K562 (cell line): Measurements from ENCODE around the gene R3HDM2. TPM values are rescaled to one million over a fixed set of nuclear protein-coding genes. Genes with fewer than 3 reads are reported as not detected.

ENCODE experiments used
- ATF1 ChIP-seq, 2 experiments: fragments of 450-650 bp in 1 of 2; IDR thresholded peaks; 2 replicates each; pipeline ENCODE4 v1.6.1; 2016; ENCODE audit warnings: missing compliant biosample characterization in 1 of 2, missing genetic modification characterization in 1 of 2
- ELF4 ChIP-seq: fragments of 450-650 bp; formaldehyde crosslinking; IDR thresholded peaks from 2 replicates; pipeline ENCODE4 v1.4.0; 2022; ENCODE audit warnings: missing genetic modification characterization
- HNRNPL ChIP-seq: fragments of 200-400 bp; formaldehyde crosslinking; IDR thresholded peaks from 2 replicates; pipeline ENCODE4 v1.6.1; 2017; ENCODE audit warnings: low read depth, mild to moderate bottlenecking, low read length
- MBD2 ChIP-seq: sonication (generic); IDR thresholded peaks from 2 replicates; pipeline ENCODE4 v1.6.1; 2016; ENCODE audit warnings: low read depth, borderline replicate concordance
- PHTF2 ChIP-seq: fragments of 250-450 bp; sonication (Bioruptor Pico); IDR thresholded peaks from 2 replicates; pipeline ENCODE4 v1.5.0; 2021; ENCODE audit warnings: mild to moderate bottlenecking
- RBM14 ChIP-seq: fragments of 200-400 bp; formaldehyde crosslinking; IDR thresholded peaks from 2 replicates; pipeline ENCODE4 v1.6.1; 2018; ENCODE audit warnings: low read depth, mild to moderate bottlenecking, low read length, moderate library complexity, borderline replicate concordance; ENCODE audit not compliant: insufficient read depth
- RFX5 ChIP-seq: IDR thresholded peaks from 2 replicates; pipeline ENCODE4 v1.6.1; 2011; ENCODE audit warnings: low read depth, mild to moderate bottlenecking, improper control_type of control experiment, low read length
- TARDBP ChIP-seq: fragments of 450-650 bp; IDR thresholded peaks from 2 replicates; pipeline ENCODE4 v1.6.1; 2016
- TSC22D4 ChIP-seq: fragments of 450-650 bp; IDR thresholded peaks from 2 replicates; pipeline ENCODE4 v1.6.1; 2016; ENCODE audit warnings: missing genetic modification characterization, missing biosample characterization, control low read depth
- ZNF274 ChIP-seq: IDR thresholded peaks from 2 replicates; pipeline ENCODE4 v1.6.1; 2011; ENCODE audit warnings: low read depth, mild to moderate bottlenecking, low read length, moderate library complexity, borderline replicate concordance
- ZNF316 ChIP-seq: fragments of 450-650 bp; IDR thresholded peaks from 2 replicates; pipeline ENCODE4 v1.6.1; 2016
- ZNF668 ChIP-seq: fragments of 250-450 bp; sonication (Bioruptor Pico); IDR thresholded peaks from 2 replicates; pipeline ENCODE4 v1.8.0; 2022; ENCODE audit warnings: mild to moderate bottlenecking, inconsistent platforms
- polyA plus RNA-seq, 8 experiments: library from polyadenylated mRNA; depleted of rRNA in 4 of 8; stranded (reverse) in 5 of 8; unstranded in 3 of 8; fragments of >200 nt; fragmentation: Nextera tagmentation in 2 of 8; fragmentation: Illumina TruSeq in 1 of 8; extraction: Ambion mirVana in 2 of 8; extraction: Trizol in 1 of 8; gene quantifications; 2 replicates each; pipeline versions ENCODE4 v1.2.1 to v1.2.3, GENCODE V29; 2011 to 2014; ENCODE audit warnings: inconsistent platforms in 1 of 8, missing spikeins in 1 of 8
- total RNA-seq, 7 experiments: library from RNA; depleted of rRNA in 6 of 7; stranded (reverse); fragments of >200 nt in 6 of 7; fragmentation: Illumina TruSeq in 2 of 7; extraction: Trizol in 2 of 7; gene quantifications; 2 replicates each; pipeline versions ENCODE4 v1.2.1 to v1.2.3, GENCODE V29; 2011 to 2021; ENCODE audit warnings: low replicate concordance in 1 of 7
- TF ChIP-seq, protein P1 (sequence below), 2 experiments: fragments of 450-650 bp in 1 of 2; sonication (generic) in 1 of 2; formaldehyde crosslinking in 1 of 2; IDR thresholded peaks; 2 replicates each; pipeline versions ENCODE4 v1.7.1 to v1.9.0; 2016 to 2022; ENCODE audit warnings: inconsistent platforms in 1 of 2, mild to moderate bottlenecking in 1 of 2, missing genetic modification reagents in 1 of 2
- TF ChIP-seq, protein P2 (sequence below): fragments of 450-650 bp; IDR thresholded peaks from 2 replicates; pipeline ENCODE4 v1.6.1; 2017; ENCODE audit warnings: antibody characterized with exemption
- TF ChIP-seq, protein P3 (sequence below): fragments of 250-450 bp; sonication (Bioruptor Pico); IDR thresholded peaks from 2 replicates; pipeline ENCODE4 v1.5.0; 2020; ENCODE audit warnings: mild to moderate bottlenecking

Gene R3HDM2
- total and polyA plus RNA-seq, 9 of the 15 experiments (the other 6 are each of a cell fraction or from before 2014, with no cell fraction given), result 3.3 to 18.8 (median 9.0) TPM

DNA sequence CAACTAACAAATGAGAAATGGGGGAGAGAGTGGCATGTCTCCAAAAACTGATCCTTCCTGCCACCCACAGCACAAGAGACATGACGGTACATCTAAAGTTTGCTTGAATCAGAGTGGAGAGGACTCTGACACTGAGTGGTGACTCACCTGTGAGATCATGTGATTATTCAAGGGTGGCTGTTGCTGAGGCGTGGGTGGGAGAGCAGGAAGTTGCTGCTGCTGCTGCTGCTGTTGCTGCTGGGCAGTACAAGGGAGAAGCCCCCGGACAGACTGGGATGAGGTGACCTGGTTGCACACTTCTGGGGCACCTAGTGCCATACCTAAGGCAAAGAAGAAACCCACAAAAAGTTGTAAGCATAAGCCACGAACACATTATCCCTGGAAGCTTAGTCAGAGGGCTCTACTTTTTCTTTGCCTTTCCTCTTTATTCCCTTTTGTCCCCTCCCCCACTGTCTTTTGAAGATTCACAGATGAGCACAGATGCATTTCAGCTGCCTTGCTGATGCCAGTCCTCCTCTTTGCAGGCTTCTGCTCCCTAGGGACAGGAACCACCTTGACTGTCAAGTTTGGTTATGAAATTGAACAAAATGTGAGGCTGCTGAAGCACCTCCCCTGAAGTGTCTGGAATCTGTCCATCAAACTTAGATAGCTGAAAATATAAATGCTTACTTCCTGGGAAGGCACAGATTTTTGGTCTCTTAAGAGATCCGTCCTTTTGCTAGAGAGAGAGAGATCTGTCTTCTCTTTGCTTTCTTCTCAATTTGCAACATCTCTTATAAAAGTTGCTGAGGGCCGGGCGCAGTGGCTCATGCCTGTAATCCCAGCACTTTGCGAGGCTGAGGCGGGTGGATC, 150.4 kb downstream of the R3HDM2 start (continued):
- TF ChIP-seq, protein P1, sequence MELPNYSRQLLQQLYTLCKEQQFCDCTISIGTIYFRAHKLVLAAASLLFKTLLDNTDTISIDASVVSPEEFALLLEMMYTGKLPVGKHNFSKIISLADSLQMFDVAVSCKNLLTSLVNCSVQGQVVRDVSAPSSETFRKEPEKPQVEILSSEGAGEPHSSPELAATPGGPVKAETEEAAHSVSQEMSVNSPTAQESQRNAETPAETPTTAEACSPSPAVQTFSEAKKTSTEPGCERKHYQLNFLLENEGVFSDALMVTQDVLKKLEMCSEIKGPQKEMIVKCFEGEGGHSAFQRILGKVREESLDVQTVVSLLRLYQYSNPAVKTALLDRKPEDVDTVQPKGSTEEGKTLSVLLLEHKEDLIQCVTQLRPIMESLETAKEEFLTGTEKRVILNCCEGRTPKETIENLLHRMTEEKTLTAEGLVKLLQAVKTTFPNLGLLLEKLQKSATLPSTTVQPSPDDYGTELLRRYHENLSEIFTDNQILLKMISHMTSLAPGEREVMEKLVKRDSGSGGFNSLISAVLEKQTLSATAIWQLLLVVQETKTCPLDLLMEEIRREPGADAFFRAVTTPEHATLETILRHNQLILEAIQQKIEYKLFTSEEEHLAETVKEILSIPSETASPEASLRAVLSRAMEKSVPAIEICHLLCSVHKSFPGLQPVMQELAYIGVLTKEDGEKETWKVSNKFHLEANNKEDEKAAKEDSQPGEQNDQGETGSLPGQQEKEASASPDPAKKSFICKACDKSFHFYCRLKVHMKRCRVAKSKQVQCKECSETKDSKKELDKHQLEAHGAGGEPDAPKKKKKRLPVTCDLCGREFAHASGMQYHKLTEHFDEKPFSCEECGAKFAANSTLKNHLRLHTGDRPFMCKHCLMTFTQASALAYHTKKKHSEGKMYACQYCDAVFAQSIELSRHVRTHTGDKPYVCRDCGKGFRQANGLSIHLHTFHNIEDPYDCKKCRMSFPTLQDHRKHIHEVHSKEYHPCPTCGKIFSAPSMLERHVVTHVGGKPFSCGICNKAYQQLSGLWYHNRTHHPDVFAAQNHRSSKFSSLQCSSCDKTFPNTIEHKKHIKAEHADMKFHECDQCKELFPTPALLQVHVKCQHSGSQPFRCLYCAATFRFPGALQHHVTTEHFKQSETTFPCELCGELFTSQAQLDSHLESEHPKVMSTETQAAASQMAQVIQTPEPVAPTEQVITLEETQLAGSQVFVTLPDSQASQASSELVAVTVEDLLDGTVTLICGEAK (IDR thresholded peaks at IDR 0.05), result no peak
- TF ChIP-seq, protein P1 (CRISPR knock-in tag; IDR thresholded peaks at IDR 0.05), result no peak
- TF ChIP-seq ZNF668 (no peak), MBD2 (peak; percentile 62; the same call in 1 of the 2 replicates), TSC22D4 (tag) (no peak), PHTF2 (CRISPR knock-in tag) (no peak), ATF1 (CRISPR knock-in tag; IDR thresholded peaks at IDR 0.05) (no peak), ATF1 (tag; IDR thresholded peaks at IDR 0.05) (peak; percentile 57; the same call in 1 of the 2 replicates), ZNF316 (no peak), RBM14 (no peak), RFX5 (no peak), TARDBP (no peak; the same call in 1 of the 2 replicates), HNRNPL (no peak), ZNF274 (no peak), ELF4 (no peak)
- TF ChIP-seq, protein P2, sequence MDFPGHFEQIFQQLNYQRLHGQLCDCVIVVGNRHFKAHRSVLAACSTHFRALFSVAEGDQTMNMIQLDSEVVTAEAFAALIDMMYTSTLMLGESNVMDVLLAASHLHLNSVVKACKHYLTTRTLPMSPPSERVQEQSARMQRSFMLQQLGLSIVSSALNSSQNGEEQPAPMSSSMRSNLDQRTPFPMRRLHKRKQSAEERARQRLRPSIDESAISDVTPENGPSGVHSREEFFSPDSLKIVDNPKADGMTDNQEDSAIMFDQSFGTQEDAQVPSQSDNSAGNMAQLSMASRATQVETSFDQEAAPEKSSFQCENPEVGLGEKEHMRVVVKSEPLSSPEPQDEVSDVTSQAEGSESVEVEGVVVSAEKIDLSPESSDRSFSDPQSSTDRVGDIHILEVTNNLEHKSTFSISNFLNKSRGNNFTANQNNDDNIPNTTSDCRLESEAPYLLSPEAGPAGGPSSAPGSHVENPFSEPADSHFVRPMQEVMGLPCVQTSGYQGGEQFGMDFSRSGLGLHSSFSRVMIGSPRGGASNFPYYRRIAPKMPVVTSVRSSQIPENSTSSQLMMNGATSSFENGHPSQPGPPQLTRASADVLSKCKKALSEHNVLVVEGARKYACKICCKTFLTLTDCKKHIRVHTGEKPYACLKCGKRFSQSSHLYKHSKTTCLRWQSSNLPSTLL, result no peak
- TF ChIP-seq, protein P3, sequence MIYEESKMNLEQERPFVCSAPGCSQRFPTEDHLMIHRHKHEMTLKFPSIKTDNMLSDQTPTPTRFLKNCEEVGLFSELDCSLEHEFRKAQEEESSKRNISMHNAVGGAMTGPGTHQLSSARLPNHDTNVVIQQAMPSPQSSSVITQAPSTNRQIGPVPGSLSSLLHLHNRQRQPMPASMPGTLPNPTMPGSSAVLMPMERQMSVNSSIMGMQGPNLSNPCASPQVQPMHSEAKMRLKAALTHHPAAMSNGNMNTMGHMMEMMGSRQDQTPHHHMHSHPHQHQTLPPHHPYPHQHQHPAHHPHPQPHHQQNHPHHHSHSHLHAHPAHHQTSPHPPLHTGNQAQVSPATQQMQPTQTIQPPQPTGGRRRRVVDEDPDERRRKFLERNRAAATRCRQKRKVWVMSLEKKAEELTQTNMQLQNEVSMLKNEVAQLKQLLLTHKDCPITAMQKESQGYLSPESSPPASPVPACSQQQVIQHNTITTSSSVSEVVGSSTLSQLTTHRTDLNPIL (CRISPR knock-in tag), result no peak
